Endothelial cell of umbilical vein (primary cell): ENCODE data around the gene CARD9. TPM values are rescaled to one million over a fixed set of nuclear protein-coding genes. Genes with fewer than 3 reads are reported as not detected.
A peak's percentile ranks its signal among the peaks of the same experiment; 100 is the strongest.

Experiments used
- BruUV-seq: library from RNA; stranded (reverse); fragments of 400-500 nt; replicated peaks from 2 replicates; lab custom pipeline; 2021; lab: Mats Ljungman, UMichigan
- CTCF ChIA-PET: fragments of 300-600, 350-600 bp; sonication (Branson Sonifier 250); formaldehyde crosslinking; loops from one replicate; lab custom pipeline; 2021; ENCODE audit warnings: antibody characterized with exemption, inconsistent platforms; lab: Charles Lee
- POLR2A ChIA-PET: fragments of 300-600, 350-600 bp; sonication (Branson Sonifier 250); formaldehyde crosslinking; loops from one replicate; lab custom pipeline; 2021; ENCODE audit warnings: antibody characterized with exemption, inconsistent platforms; lab: Charles Lee
- DNase-seq: peaks from one replicate; pipeline ENCODE4 v3.0.0-alpha.2; 2011; ENCODE audit warnings: low read depth, low spot score
- FAIRE-seq: peaks from 2 replicates; lab custom pipeline; 2011; peaks lifted over from hg19 to GRCh38; lab: Jason Lieb, UNC
- H2AFZ ChIP-seq: 2 replicates; pipeline ENCODE4 v1.6.0; 2012; ENCODE audit warnings: low read depth, low read length, control low read depth, inconsistent platforms
- H3K27ac ChIP-seq: 2 replicates; pipeline ENCODE4 v1.5.1; 2011; ENCODE audit warnings: low read depth, mild to moderate bottlenecking, control low read depth, low read length, moderate library complexity; ENCODE audit not compliant: insufficient read depth
- H3K27me3 ChIP-seq, 2 experiments: 2 replicates each; pipeline versions ENCODE4 v1.6.0 to v1.6.1; 2011; ENCODE audit warnings: low read length in 2 of 2, mixed read lengths in 1 of 2; ENCODE audit not compliant: control insufficient read depth in 2 of 2, insufficient read depth in 2 of 2
- H3K36me3 ChIP-seq, 2 experiments: 2 replicates in 1 of 2; 3 replicates in 1 of 2; pipeline ENCODE4 v1.5.1; 2011; ENCODE audit warnings: low read length in 2 of 2, mild to moderate bottlenecking in 1 of 2, moderate library complexity in 1 of 2; ENCODE audit not compliant: control insufficient read depth in 2 of 2, insufficient read depth in 2 of 2; ENCODE audit errors: extremely low read depth in 1 of 2
- H3K4me1 ChIP-seq: 3 replicates; pipeline ENCODE4 v1.5.1; 2011; ENCODE audit warnings: mild to moderate bottlenecking, low read length; ENCODE audit not compliant: control insufficient read depth, insufficient read depth; ENCODE audit errors: extremely low read depth
- H3K4me2 ChIP-seq: 2 replicates; pipeline ENCODE4 v1.6.1; 2011; ENCODE audit warnings: low read length, control low read depth, mixed read lengths; ENCODE audit not compliant: insufficient read depth
- H3K4me3 ChIP-seq, 3 experiments: fragments of 200-600 bp in 1 of 3; sonication (generic), shearing (Covaris generic) in 1 of 3; replicated peaks in 1 of 3; 2 replicates each; pipeline ENCODE4 v1.5.1; 2011 to 2016; ENCODE audit warnings: control low read depth in 3 of 3, low read length in 3 of 3, mild to moderate bottlenecking in 2 of 3, inconsistent platforms in 1 of 3, low read depth in 1 of 3, moderate library complexity in 1 of 3; ENCODE audit not compliant: insufficient read depth in 1 of 3
- H3K79me2 ChIP-seq: 2 replicates; pipeline ENCODE4 v1.6.0; 2012; ENCODE audit warnings: low read length, inconsistent platforms; ENCODE audit not compliant: control insufficient read depth, insufficient read depth
- H3K9ac ChIP-seq: replicated peaks from 2 replicates; pipeline ENCODE3; 2011; ENCODE audit warnings: low read length, control low read depth; ENCODE audit not compliant: insufficient read depth; ENCODE audit errors: extremely low read depth
- H3K9me1 ChIP-seq: replicated peaks from 3 replicates; pipeline ENCODE4 v1.6.0; 2011; ENCODE audit warnings: mild to moderate bottlenecking, low read length; ENCODE audit not compliant: control insufficient read depth, insufficient read depth; ENCODE audit errors: extremely low read depth
- H3K9me3 ChIP-seq: replicated peaks from 2 replicates; pipeline ENCODE4 v1.5.1; 2012; ENCODE audit warnings: low read length, inconsistent platforms; ENCODE audit not compliant: control insufficient read depth, insufficient read depth
- H4K20me1 ChIP-seq: replicated peaks from 2 replicates; pipeline ENCODE3; 2011; ENCODE audit warnings: mild to moderate bottlenecking, low read length; ENCODE audit not compliant: control insufficient read depth, insufficient read depth; ENCODE audit errors: extremely low read depth
- GATA2 ChIP-seq: IDR thresholded peaks from 2 replicates; pipeline ENCODE4 v1.7.0; 2011; ENCODE audit warnings: low read depth, mild to moderate bottlenecking, moderate library complexity, mixed read lengths, low read length; ENCODE audit not compliant: insufficient read length, insufficient read depth
- POLR2AphosphoS5 ChIP-seq: IDR thresholded peaks from 2 replicates; pipeline ENCODE4 v1.6.1; 2012; ENCODE audit warnings: low read depth, mild to moderate bottlenecking, control low read depth, low read length, moderate library complexity; ENCODE audit not compliant: insufficient read depth
- dilution Hi-C: fragments of 300-500 bp; cut with MboI; formaldehyde crosslinking; loops from one replicate; pipeline ENCODE4 v1.15.0; 2019; ENCODE audit warnings: low sequenced_read_pairs; ENCODE audit not compliant: extremely low pct_ligation_motif_present
- intact Hi-C: fragments of 100-400 bp; cut with micrococcal nuclease; formaldehyde crosslinking; loops from one replicate; pipeline ENCODE4 v1.10.0; 2022
- polyA plus RNA-seq, 4 experiments: library from polyadenylated mRNA; depleted of rRNA in 3 of 4; stranded (reverse) in 3 of 4; unstranded in 1 of 4; fragments of >200 nt; gene quantifications; 2 replicates each; pipeline versions ENCODE4 v1.2.1 to v1.2.3, GENCODE V29; 2011 to 2012; ENCODE audit warnings: missing spikeins in 1 of 4
- total RNA-seq: library from RNA; stranded (reverse); gene quantifications from 2 replicates; pipeline ENCODE4 v1.2.3, GENCODE V29; 2021
- TF ChIP-seq, protein P1 (sequence below), 2 donors: IDR thresholded peaks; 1 replicate in 1 of 2; 2 replicates in 1 of 2; pipeline ENCODE4 v1.5.1; 2011; ENCODE audit warnings: low read length in 2 of 2, mild to moderate bottlenecking in 2 of 2, moderate library complexity in 2 of 2, control low read depth in 1 of 2, inconsistent platforms in 1 of 2, low read depth in 1 of 2; ENCODE audit not compliant: insufficient read depth in 1 of 2; ENCODE audit errors: extremely low read depth in 1 of 2

The CARD9 gene
- total and polyA plus RNA-seq, 2 donors (not counting 3 experiments of a cell fraction or from before 2014, with no cell fraction given) = 0.22 to 0.71 TPM

- no peak overlapping the region for H2AFZ ChIP-seq
- TF ChIP-seq POLR2AphosphoS5 = peak; percentile 50
- TF ChIP-seq, protein P1, sequence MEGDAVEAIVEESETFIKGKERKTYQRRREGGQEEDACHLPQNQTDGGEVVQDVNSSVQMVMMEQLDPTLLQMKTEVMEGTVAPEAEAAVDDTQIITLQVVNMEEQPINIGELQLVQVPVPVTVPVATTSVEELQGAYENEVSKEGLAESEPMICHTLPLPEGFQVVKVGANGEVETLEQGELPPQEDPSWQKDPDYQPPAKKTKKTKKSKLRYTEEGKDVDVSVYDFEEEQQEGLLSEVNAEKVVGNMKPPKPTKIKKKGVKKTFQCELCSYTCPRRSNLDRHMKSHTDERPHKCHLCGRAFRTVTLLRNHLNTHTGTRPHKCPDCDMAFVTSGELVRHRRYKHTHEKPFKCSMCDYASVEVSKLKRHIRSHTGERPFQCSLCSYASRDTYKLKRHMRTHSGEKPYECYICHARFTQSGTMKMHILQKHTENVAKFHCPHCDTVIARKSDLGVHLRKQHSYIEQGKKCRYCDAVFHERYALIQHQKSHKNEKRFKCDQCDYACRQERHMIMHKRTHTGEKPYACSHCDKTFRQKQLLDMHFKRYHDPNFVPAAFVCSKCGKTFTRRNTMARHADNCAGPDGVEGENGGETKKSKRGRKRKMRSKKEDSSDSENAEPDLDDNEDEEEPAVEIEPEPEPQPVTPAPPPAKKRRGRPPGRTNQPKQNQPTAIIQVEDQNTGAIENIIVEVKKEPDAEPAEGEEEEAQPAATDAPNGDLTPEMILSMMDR (IDR thresholded peaks at IDR 0.05; ENCODE audit: extremely low read depth in 1 of 2, insufficient read depth in 1 of 2, low read depth in 1 of 2, low read length in 2 of 2) = no peak
- CTCF ChIA-PET = no interaction called here
- H3K79me2 ChIP-seq = no peaks in the 10 kb centered on the region
- H3K36me3 ChIP-seq = peaks cover 5 to 14% of the 10 kb centered on the region in 2 experiments
- no peaks in the 10 kb centered on the region for H3K9me3 ChIP-seq
- FAIRE-seq (peak; percentile 91), DNase-seq (peak; percentile 93)
- no peaks in the 10 kb centered on the region for H3K27me3 ChIP-seq
- no peak overlapping the region for H3K4me2 ChIP-seq
- POLR2A ChIA-PET = no interaction called here
- H3K9me1 ChIP-seq = no peaks in the 10 kb centered on the region
- peak overlapping the region in 2 of 3 experiments; percentile 10 to 28 for H3K4me3 ChIP-seq
- H3K27ac ChIP-seq = no peak overlapping the region
- no TSS peak for BruUV-seq
- dilution Hi-C loops (no loop called here), intact Hi-C loops (loop anchor here (1.0 to 2.0 kb wide), 2 partner anchors 21 to 30 kb away; partner anchors contain the start of gene DNLZ)
- H3K4me1 ChIP-seq = peaks cover 10% of the 10 kb centered on the region
- no peaks in the 10 kb centered on the region for H4K20me1 ChIP-seq
- H3K9ac ChIP-seq = no peak overlapping the region
Measured at GRCh38 chr9:136342181-136343120, 31.0 kb downstream of the CARD9 start.

DNA sequence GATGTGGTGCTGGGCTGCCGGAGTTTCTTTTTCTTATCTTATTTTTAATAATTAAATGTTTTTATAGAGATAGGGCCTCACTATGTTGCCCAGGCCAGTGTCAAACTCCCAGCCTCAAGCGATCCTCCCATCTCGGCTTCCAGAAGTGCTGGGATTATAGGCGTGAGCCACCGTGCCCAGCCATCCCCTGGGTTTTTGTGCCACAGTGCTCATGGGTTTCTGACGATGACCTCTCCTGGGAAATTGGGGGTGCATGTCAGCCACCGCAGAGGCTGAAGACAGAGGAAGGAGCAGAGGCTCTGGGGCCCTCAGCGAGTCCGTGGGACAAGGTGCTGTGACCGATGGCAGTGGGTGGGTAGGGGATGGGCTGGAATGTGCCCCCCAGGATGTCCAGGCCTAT is 31.7 kb downstream of the CARD9 start:
- no peak for TF ChIP-seq GATA2
- TF ChIP-seq POLR2AphosphoS5 = no peak
- Histone ChIP-seq H3K36me3 (peaks cover 5 to 19% of the 10 kb centered on the region in 2 experiments), H3K9ac (no peak overlapping the region), H3K4me3 (no peak overlapping the region), H3K79me2 (no peaks in the 10 kb centered on the region), H2AFZ (no peak overlapping the region), H4K20me1 (no peaks in the 10 kb centered on the region), H3K4me1 (peaks cover 10% of the 10 kb centered on the region), H3K9me3 (no peaks in the 10 kb centered on the region), H3K27ac (no peak overlapping the region), H3K9me1 (no peaks in the 10 kb centered on the region), H3K4me2 (no peak overlapping the region), H3K27me3 (no peaks in the 10 kb centered on the region)
- BruUV-seq = no TSS peak
- DNase-seq (no peak), FAIRE-seq (no peak)
- POLR2A ChIA-PET = no interaction called here
- dilution Hi-C loops (no loop called here), intact Hi-C loops (loop anchor here (1.0 to 2.0 kb wide), 2 partner anchors 22 to 29 kb away; partner anchors contain the start of gene DNLZ)
- CTCF ChIA-PET = no interaction called here
